GM12874 (cell line): Measurements from ENCODE around the gene IL17RB.

Experiments used
- CTCF ChIP-seq: IDR thresholded peaks from 2 replicates; pipeline ENCODE4 v1.5.1; 2011; ENCODE audit warnings: low read depth, mild to moderate bottlenecking, control low read depth, low read length, moderate library complexity; ENCODE audit not compliant: insufficient read depth

The IL17RB gene, protein sequence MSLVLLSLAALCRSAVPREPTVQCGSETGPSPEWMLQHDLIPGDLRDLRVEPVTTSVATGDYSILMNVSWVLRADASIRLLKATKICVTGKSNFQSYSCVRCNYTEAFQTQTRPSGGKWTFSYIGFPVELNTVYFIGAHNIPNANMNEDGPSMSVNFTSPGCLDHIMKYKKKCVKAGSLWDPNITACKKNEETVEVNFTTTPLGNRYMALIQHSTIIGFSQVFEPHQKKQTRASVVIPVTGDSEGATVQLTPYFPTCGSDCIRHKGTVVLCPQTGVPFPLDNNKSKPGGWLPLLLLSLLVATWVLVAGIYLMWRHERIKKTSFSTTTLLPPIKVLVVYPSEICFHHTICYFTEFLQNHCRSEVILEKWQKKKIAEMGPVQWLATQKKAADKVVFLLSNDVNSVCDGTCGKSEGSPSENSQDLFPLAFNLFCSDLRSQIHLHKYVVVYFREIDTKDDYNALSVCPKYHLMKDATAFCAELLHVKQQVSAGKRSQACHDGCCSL

DNA sequence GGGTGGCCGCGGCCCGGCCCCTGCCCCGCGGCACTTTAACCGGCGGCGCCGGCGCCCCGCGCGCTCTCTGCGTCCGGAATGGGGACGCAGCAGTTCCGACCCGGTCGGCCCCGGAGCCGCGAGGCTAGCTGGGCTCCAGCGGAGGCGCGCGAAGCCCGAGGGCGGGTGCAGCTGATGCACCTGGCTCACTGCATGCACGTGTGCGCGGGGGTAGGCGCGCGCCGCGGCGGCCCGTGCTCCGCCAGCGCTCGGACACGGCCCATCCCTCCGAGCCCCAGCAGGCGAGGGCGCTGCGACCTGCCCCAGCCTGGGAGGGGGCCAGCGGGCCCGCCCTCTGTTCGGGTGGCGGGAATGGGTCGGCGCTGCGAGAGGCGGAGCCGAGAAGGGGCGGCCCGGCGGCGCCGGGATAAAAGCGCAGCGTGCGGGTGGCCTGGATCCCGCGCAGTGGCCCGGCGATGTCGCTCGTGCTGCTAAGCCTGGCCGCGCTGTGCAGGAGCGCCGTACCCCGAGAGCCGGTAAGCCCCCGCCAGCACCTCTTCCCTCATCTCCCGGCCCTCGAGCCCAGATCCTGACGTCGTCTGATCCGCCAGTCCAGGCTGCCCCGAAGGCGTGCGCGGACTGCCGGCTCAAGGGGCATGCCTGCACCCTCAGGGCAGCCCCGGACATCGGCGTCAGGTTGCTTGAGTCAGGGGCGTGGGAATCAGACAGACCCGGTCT, at the start of gene IL17RB, which contains the start of gene CHDH:
IL17RB (plus strand) TSS at position 435 of the 717 bp plus-strand sequence; CDS start at position 456, 21 bp downstream.
CHDH (minus strand) TSS at position 286 of the 717 bp plus-strand sequence. CDS start 22,411 bp downstream, outside the sequence.
- TF ChIP-seq CTCF = peak; percentile 11; the same call in 1 of the 2 replicates

DNA sequence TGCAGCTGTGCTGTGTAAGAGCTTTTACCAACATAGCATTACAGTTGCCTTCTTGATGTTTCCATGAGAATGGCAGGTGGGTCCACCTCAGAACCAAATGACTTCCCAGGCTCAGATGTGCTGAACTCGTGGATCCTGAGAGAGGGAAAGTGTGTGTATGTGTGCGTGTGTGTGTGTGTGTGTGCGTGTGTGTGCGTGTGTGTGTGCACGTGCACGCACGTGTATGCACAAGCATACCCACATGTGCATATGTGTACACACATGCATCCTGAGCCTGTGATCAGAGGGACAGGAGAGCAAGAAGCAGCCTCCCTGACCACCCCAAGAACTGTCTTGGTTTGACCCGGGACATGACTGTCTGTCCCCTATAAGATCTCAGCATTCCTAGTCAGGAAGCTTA, 48.2 kb upstream of the IL17RB start:
- no peak for TF ChIP-seq CTCF

DNA sequence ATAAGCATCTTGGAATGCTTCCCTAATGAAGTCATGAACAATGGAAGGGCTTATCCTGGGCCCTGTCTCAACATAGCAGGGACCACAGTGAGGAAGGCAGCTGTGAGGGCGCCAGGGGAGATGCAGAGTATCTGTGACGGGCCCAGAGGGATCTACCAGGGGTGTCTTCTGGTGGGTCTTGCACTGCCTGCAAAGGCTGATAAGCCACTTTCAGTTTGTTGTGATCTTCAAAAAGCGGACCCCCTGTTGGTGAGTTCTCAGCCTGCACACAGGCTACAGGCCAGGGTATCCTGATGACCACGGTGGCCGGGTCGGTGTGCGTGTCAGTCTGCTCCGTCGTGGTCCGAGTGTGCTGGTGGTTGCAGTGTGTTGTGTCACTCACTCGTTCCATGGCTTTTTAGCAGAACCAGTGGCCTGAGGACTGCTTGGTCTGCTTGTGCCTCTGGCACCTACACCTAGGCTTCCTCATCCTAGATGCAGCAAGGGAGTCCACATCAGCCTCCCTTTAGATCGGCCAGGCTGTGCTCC, 47.0 kb upstream of the IL17RB start:
- TF ChIP-seq CTCF = no peak

GRCh38 chr3:53800041-53800906, 46.1 kb upstream of the IL17RB start:
- TF ChIP-seq CTCF = no peak

- no peak for TF ChIP-seq CTCF
Measured at GRCh38 chr3:53801319-53801718, 45.0 kb upstream of the IL17RB start.

DNA sequence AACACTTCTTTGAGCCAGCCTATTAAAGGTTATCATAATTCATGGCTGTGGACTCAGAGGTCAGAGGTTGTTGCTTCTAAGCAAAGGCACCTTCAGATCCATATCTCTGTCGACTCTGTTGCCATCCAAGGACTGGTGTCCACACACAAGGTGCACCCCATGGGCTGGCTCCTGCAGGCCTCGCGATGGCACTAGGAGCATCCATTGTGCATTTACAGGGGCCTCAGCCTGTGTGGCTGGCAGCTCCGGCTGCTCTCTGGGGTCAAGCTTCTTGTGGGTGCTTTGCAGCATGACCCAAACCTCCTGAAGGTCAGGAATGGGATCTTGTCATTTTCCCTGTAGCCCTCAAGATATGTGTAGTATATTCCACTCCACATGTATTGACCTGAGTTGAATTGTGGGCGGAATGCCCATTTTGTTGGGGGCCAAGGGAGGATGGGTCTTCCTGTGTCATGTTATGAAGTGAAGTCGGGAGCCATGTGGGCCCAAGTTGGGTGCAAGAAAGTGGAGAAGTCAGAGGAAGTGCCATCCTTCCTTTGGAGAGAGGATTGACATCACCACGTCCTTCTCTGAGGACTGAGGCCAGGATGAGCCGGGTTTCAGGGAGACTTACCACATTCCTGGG, 44.0 kb upstream of the IL17RB start:
- no peak for TF ChIP-seq CTCF
